IPS-11a (cell line): ENCODE results near the gene PLA1A.
"Not testable (repeated sequence)": the region's sequence is repeated elsewhere in the genome, so short reads cannot be mapped to it uniquely, and the experiment has no call there.

Experiments
- H3K4me3 ChIP-seq: one replicate; pipeline ENCODE4 v1.5.1; 2013; ENCODE audit warnings: low read depth, low read length, control low read depth

Gene PLA1A

GRCh38 chr3:119662604-119663373 lies 65.1 kb downstream of the PLA1A start:
- H3K4me3 ChIP-seq, result no peak overlapping the region

- H3K4me3 ChIP-seq, result no peak overlapping the region
These were observed 66.2 kb downstream of the PLA1A start for GRCh38 chr3:119663885-119664284.

- no peak overlapping the region for H3K4me3 ChIP-seq
These were observed 66.7 kb downstream of the PLA1A start for GRCh38 chr3:119664370-119664769.

GRCh38 chr3:119664850-119665379 lies 67.2 kb downstream of the PLA1A start:
- no peak overlapping the region for H3K4me3 ChIP-seq

GRCh38 chr3:119665954-119666559 lies 68.4 kb downstream of the PLA1A start:
- no peak overlapping the region for H3K4me3 ChIP-seq

GRCh38 chr3:119669906-119670570 lies 72.4 kb downstream of the PLA1A start:
- H3K4me3 ChIP-seq, result no peak overlapping the region

- H3K4me3 ChIP-seq, result no peak overlapping the region
These were observed 75.1 kb downstream of the PLA1A start for GRCh38 chr3:119672776-119673175.

- H3K4me3 ChIP-seq, result no peak overlapping the region
These were observed 76.2 kb downstream of the PLA1A start for GRCh38 chr3:119673875-119674274.

GRCh38 chr3:119675188-119675874 lies 77.6 kb downstream of the PLA1A start:
- no peak overlapping the region for H3K4me3 ChIP-seq

GRCh38 chr3:119676020-119676419 lies 78.3 kb downstream of the PLA1A start:
- H3K4me3 ChIP-seq, result peak overlapping the region; percentile 82

- peak within 1 kb of the TSS; percentile 82 for H3K4me3 ChIP-seq
These were observed 79.3 kb downstream of the PLA1A start, which contains the start of gene COX17 for GRCh38 chr3:119676771-119677640. TSS of gene COX17 (minus strand) at chr3:119677406. CDS start at chr3:119677310, 96 bp downstream.

- peak overlapping the region; percentile 28 for H3K4me3 ChIP-seq
These were observed 79.9 kb downstream of the PLA1A start for GRCh38 chr3:119677641-119677934.

- H3K4me3 ChIP-seq, result not testable (repeated sequence)
These were observed 80.5 kb downstream of the PLA1A start for GRCh38 chr3:119678209-119678608.
